ENCODE results near the gene LTA.

- TF ChIP-seq CTCF (IDR thresholded peaks at IDR 0.05; ENCODE audit: low read depth, low read length) (no peak), POLR2A (IDR thresholded peaks at IDR 0.05; ENCODE audit: extremely low read depth, insufficient read length) (peak; percentile 17), MYC (IDR thresholded peaks at IDR 0.05; ENCODE audit: low read depth, low read length) (peak; percentile 76), MAX (IDR thresholded peaks at IDR 0.05; ENCODE audit: low read depth, low read length) (peak; percentile 97)
These were observed 14.7 kb downstream of the LTA start for GRCh38 chr6:31586599-31587281.

All from NB4 (cell line).